Measurements from ENCODE around the gene CLEC4D.

The CLEC4D gene

DNA sequence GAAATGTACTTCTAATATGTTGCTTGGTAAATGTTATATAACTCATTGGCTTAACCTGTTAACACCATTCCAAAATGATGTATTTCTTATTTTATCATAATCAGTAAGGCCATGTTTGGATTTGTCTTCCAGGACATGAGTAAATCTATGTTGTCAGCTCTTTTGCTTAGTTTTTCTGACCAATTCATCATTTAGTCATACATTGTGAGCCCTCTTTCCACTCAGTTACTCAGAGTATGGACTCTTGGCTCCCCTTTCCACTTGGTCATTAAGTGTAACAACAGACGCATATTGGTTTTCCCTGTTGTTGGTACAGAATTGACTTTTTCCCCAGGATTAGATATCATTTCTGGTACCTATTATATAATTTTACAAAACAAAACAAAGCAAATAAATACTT is 9.0 kb upstream of the CLEC4D start:
- DNase-seq (ENCODE audit: low spot score): no peak
- in situ Hi-C loops (cut with MboI; ENCODE audit: low pct_unique_long_range_greater_than_20kb, low sequenced_read_pairs, unreplicated experiment): no loop called here

DNA sequence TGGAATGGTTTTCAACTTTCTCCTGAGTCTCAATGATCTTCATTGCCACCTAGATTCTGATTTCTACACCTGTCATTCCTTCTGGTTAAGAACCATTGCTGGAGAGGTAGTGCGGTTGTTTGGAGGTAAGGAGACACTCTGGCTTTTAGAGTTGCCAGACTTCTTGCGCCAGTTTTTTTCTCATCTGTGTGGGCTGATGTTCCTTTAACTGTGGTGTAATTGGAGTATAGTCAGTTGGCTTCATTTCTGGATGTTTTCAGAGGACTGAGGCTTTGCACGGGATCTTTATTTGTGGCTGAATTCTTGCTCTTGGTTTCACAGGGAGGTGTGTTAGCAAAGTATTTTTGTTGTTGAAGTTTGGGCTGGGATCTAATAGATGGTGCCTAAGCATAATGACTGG is 5.7 kb upstream of the CLEC4D start:
- TF ChIP-seq, protein P1, sequence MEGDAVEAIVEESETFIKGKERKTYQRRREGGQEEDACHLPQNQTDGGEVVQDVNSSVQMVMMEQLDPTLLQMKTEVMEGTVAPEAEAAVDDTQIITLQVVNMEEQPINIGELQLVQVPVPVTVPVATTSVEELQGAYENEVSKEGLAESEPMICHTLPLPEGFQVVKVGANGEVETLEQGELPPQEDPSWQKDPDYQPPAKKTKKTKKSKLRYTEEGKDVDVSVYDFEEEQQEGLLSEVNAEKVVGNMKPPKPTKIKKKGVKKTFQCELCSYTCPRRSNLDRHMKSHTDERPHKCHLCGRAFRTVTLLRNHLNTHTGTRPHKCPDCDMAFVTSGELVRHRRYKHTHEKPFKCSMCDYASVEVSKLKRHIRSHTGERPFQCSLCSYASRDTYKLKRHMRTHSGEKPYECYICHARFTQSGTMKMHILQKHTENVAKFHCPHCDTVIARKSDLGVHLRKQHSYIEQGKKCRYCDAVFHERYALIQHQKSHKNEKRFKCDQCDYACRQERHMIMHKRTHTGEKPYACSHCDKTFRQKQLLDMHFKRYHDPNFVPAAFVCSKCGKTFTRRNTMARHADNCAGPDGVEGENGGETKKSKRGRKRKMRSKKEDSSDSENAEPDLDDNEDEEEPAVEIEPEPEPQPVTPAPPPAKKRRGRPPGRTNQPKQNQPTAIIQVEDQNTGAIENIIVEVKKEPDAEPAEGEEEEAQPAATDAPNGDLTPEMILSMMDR (IDR thresholded peaks at IDR 0.05; ENCODE audit: extremely low read depth, insufficient read depth, missing control alignments): no peak
- in situ Hi-C loops (cut with MboI; ENCODE audit: low pct_unique_long_range_greater_than_20kb, low sequenced_read_pairs, unreplicated experiment): no loop called here
- no peak for DNase-seq (ENCODE audit: low spot score)

More for the DNA sequence above, 9.0 kb upstream of the CLEC4D start:
- TF ChIP-seq, protein P1 (IDR thresholded peaks at IDR 0.05; ENCODE audit: extremely low read depth, insufficient read depth, missing control alignments): no peak

DNA sequence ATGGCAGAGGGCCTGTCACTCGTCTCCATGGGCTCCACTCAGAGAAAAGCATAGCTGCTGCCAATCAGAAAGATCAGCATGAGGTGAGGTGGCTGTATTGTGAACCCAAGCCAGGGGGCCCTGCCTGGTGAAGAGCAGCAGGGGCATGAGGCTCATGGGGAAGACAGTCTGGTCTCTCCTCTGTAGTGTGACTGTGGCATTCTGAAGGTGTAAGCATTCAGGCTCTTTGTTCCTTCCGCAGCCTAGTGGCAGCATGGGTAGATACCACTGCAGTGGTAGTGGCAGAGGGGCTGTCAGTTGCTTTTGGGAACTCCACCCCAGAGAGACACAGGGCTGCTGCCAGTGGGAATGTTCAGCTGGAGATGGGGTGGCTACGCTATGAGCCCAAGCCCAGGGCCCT is 5.1 kb upstream of the CLEC4D start:
- TF ChIP-seq, protein P1 (IDR thresholded peaks at IDR 0.05; ENCODE audit: extremely low read depth, insufficient read depth, missing control alignments): no peak
- in situ Hi-C loops (cut with MboI; ENCODE audit: low pct_unique_long_range_greater_than_20kb, low sequenced_read_pairs, unreplicated experiment): no loop called here
- DNase-seq (ENCODE audit: low spot score): no peak

DNA sequence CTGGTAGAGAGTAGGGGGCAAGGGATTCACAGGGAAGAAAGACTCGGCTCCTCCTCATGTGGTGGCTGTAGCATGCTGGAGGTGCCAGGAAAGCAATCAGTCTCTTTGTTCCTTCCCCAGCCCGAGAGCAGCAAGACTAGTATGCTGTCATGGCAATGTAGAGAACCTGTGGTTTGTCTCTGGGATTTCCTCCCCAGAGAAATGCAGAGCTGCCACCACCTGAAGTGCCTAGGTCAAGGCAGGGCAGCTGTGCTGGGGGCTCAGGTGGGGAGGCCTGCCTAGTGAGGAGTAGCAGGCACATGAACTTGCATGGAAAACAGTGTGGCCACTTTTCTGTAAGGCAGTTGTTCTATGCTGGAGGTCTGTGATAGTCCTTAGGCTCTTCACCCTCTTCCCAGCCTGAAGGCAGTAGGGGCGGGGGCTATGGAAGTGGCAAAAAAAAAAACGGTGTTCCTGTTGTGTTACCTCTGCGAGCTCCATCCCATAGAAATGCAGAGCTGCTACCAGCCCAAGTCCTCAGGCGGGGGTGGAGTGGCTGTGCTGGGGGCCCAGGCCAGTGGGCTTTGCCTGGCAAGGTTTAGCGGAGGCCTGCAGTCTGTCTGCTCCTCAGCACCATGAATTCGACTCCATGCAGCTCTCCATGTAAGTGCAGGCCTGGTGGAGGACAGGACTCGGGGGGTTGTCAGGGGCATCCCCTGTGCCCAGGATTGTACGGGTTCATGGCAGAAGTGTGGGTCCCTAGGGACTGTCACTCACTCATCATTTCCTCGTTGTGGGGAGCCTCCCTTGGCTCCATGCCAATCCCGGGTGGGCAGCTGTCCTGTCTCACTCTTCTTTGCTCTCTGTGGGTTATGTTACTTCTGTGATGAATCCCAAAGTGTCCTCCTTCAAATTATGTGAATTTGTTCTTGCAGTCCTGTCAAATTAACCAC is 4.1 kb upstream of the CLEC4D start:
- TF ChIP-seq, protein P1 (IDR thresholded peaks at IDR 0.05; ENCODE audit: extremely low read depth, insufficient read depth, missing control alignments): no peak
- in situ Hi-C loops (cut with MboI; ENCODE audit: low pct_unique_long_range_greater_than_20kb, low sequenced_read_pairs, unreplicated experiment): no loop called here
- no peak for DNase-seq (ENCODE audit: low spot score)

DNA sequence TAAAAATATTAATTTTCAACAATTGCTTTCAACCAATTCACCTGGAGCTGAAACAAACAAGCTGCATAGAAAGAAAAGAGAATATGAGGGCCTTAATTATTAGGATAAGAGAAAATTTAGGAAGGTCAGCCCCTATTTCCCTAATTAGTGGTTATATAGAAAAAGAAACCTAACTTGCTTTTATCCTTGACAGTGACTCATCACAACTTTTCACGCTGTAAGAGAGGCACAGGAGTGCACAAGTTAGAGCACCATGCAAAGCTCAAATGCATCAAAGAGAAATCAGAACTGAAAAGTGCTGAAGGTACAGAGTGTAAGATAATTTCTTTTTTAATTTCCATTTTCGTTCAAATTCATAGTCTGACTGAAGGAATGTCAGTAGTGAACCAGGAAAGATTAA is 4.7 kb downstream of the CLEC4D start:
- in situ Hi-C loops (cut with MboI; ENCODE audit: low pct_unique_long_range_greater_than_20kb, low sequenced_read_pairs, unreplicated experiment): no loop called here
- TF ChIP-seq, protein P1 (IDR thresholded peaks at IDR 0.05; ENCODE audit: extremely low read depth, insufficient read depth, missing control alignments): no peak
- no peak for DNase-seq (ENCODE audit: low spot score)

DNA sequence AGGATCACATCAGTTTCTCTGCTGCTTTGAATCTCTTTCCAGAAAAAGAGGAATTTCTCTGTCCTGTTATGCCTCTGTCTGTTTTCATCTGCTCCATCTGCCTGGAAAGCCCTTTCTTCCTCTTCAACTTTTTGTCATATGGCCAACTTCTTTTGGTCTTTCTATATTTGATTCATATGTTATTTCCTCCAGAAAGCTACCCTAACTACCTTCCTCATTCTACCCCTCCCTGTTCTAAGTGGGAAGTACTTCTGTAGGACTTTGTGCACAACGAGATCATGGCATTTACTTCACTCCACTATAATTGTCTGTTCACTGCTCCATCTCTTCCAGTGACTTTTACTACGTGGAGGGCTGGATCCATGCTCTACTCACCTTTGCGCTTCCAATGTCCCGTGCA is 5.9 kb downstream of the CLEC4D start:
- in situ Hi-C loops (cut with MboI; ENCODE audit: low pct_unique_long_range_greater_than_20kb, low sequenced_read_pairs, unreplicated experiment): no loop called here
- TF ChIP-seq, protein P1 (IDR thresholded peaks at IDR 0.05; ENCODE audit: extremely low read depth, insufficient read depth, missing control alignments): no peak
- DNase-seq (ENCODE audit: low spot score): no peak

Data from GM13977 (cell line).